Endothelial cell of umbilical vein (primary cell): ENCODE results near the gene ANO6. TPM values are rescaled to one million over a fixed set of nuclear protein-coding genes. Genes with fewer than 3 reads are reported as not detected.

Experiments
- BruUV-seq: library from RNA; stranded (reverse); fragments of 400-500 nt; replicated peaks from 2 replicates; lab custom pipeline; 2021; lab: Mats Ljungman, UMichigan
- CTCF ChIA-PET: fragments of 300-600, 350-600 bp; sonication (Branson Sonifier 250); formaldehyde crosslinking; loops from one replicate; lab custom pipeline; 2021; ENCODE audit warnings: antibody characterized with exemption, inconsistent platforms; lab: Charles Lee
- POLR2A ChIA-PET: fragments of 300-600, 350-600 bp; sonication (Branson Sonifier 250); formaldehyde crosslinking; loops from one replicate; lab custom pipeline; 2021; ENCODE audit warnings: antibody characterized with exemption, inconsistent platforms; lab: Charles Lee
- DNase-seq: peaks from one replicate; pipeline ENCODE4 v3.0.0-alpha.2; 2011; ENCODE audit warnings: low read depth, low spot score
- FAIRE-seq: peaks from 2 replicates; lab custom pipeline; 2011; peaks lifted over from hg19 to GRCh38; lab: Jason Lieb, UNC
- H2AFZ ChIP-seq: 2 replicates; pipeline ENCODE4 v1.6.0; 2012; ENCODE audit warnings: low read depth, low read length, control low read depth, inconsistent platforms
- H3K27ac ChIP-seq: 2 replicates; pipeline ENCODE4 v1.5.1; 2011; ENCODE audit warnings: low read depth, mild to moderate bottlenecking, control low read depth, low read length, moderate library complexity; ENCODE audit not compliant: insufficient read depth
- H3K27me3 ChIP-seq, 2 experiments: 2 replicates each; pipeline versions ENCODE4 v1.6.0 to v1.6.1; 2011; ENCODE audit warnings: low read length in 2 of 2, mixed read lengths in 1 of 2; ENCODE audit not compliant: control insufficient read depth in 2 of 2, insufficient read depth in 2 of 2
- H3K36me3 ChIP-seq, 2 experiments: 2 replicates in 1 of 2; 3 replicates in 1 of 2; pipeline ENCODE4 v1.5.1; 2011; ENCODE audit warnings: low read length in 2 of 2, mild to moderate bottlenecking in 1 of 2, moderate library complexity in 1 of 2; ENCODE audit not compliant: control insufficient read depth in 2 of 2, insufficient read depth in 2 of 2; ENCODE audit errors: extremely low read depth in 1 of 2
- H3K4me1 ChIP-seq: 3 replicates; pipeline ENCODE4 v1.5.1; 2011; ENCODE audit warnings: mild to moderate bottlenecking, low read length; ENCODE audit not compliant: control insufficient read depth, insufficient read depth; ENCODE audit errors: extremely low read depth
- H3K4me2 ChIP-seq: 2 replicates; pipeline ENCODE4 v1.6.1; 2011; ENCODE audit warnings: low read length, control low read depth, mixed read lengths; ENCODE audit not compliant: insufficient read depth
- H3K4me3 ChIP-seq, 3 experiments: fragments of 200-600 bp in 1 of 3; sonication (generic), shearing (Covaris generic) in 1 of 3; replicated peaks in 1 of 3; 2 replicates each; pipeline ENCODE4 v1.5.1; 2011 to 2016; ENCODE audit warnings: control low read depth in 3 of 3, low read length in 3 of 3, mild to moderate bottlenecking in 2 of 3, inconsistent platforms in 1 of 3, low read depth in 1 of 3, moderate library complexity in 1 of 3; ENCODE audit not compliant: insufficient read depth in 1 of 3
- H3K79me2 ChIP-seq: 2 replicates; pipeline ENCODE4 v1.6.0; 2012; ENCODE audit warnings: low read length, inconsistent platforms; ENCODE audit not compliant: control insufficient read depth, insufficient read depth
- H3K9ac ChIP-seq: replicated peaks from 2 replicates; pipeline ENCODE3; 2011; ENCODE audit warnings: low read length, control low read depth; ENCODE audit not compliant: insufficient read depth; ENCODE audit errors: extremely low read depth
- H3K9me1 ChIP-seq: replicated peaks from 3 replicates; pipeline ENCODE4 v1.6.0; 2011; ENCODE audit warnings: mild to moderate bottlenecking, low read length; ENCODE audit not compliant: control insufficient read depth, insufficient read depth; ENCODE audit errors: extremely low read depth
- H3K9me3 ChIP-seq: replicated peaks from 2 replicates; pipeline ENCODE4 v1.5.1; 2012; ENCODE audit warnings: low read length, inconsistent platforms; ENCODE audit not compliant: control insufficient read depth, insufficient read depth
- H4K20me1 ChIP-seq: replicated peaks from 2 replicates; pipeline ENCODE3; 2011; ENCODE audit warnings: mild to moderate bottlenecking, low read length; ENCODE audit not compliant: control insufficient read depth, insufficient read depth; ENCODE audit errors: extremely low read depth
- CTCF ChIP-seq, 2 donors: IDR thresholded peaks; 1 replicate in 1 of 2; 2 replicates in 1 of 2; pipeline ENCODE4 v1.5.1; 2011; ENCODE audit warnings: low read length in 2 of 2, mild to moderate bottlenecking in 2 of 2, moderate library complexity in 2 of 2, control low read depth in 1 of 2, inconsistent platforms in 1 of 2, low read depth in 1 of 2; ENCODE audit not compliant: insufficient read depth in 1 of 2; ENCODE audit errors: extremely low read depth in 1 of 2
- EZH2 ChIP-seq: IDR thresholded peaks from 2 replicates; pipeline ENCODE4 v1.6.1; 2012; ENCODE audit warnings: borderline replicate concordance, low read depth, mild to moderate bottlenecking, moderate library complexity, low read length, inconsistent platforms; ENCODE audit not compliant: severe bottlenecking
- FOS ChIP-seq: IDR thresholded peaks from 2 replicates; pipeline ENCODE4 v1.6.1; 2011; ENCODE audit warnings: mild to moderate bottlenecking, low read length, moderate library complexity, borderline replicate concordance; ENCODE audit not compliant: insufficient read depth
- GATA2 ChIP-seq: IDR thresholded peaks from 2 replicates; pipeline ENCODE4 v1.7.0; 2011; ENCODE audit warnings: low read depth, mild to moderate bottlenecking, moderate library complexity, mixed read lengths, low read length; ENCODE audit not compliant: insufficient read length, insufficient read depth
- JUN ChIP-seq: IDR thresholded peaks from 2 replicates; pipeline ENCODE4 v1.6.1; 2011; ENCODE audit warnings: borderline replicate concordance, low read depth; ENCODE audit not compliant: insufficient read length, insufficient read depth
- MYC ChIP-seq: IDR thresholded peaks from one replicate; pipeline ENCODE4 v1.6.1; 2011; ENCODE audit warnings: mild to moderate bottlenecking, low read depth, low read length
- POLR2AphosphoS5 ChIP-seq: IDR thresholded peaks from 2 replicates; pipeline ENCODE4 v1.6.1; 2012; ENCODE audit warnings: low read depth, mild to moderate bottlenecking, control low read depth, low read length, moderate library complexity; ENCODE audit not compliant: insufficient read depth
- dilution Hi-C: fragments of 300-500 bp; cut with MboI; formaldehyde crosslinking; loops from one replicate; pipeline ENCODE4 v1.15.0; 2019; ENCODE audit warnings: low sequenced_read_pairs; ENCODE audit not compliant: extremely low pct_ligation_motif_present
- intact Hi-C: fragments of 100-400 bp; cut with micrococcal nuclease; formaldehyde crosslinking; loops from one replicate; pipeline ENCODE4 v1.10.0; 2022
- polyA plus RNA-seq, 4 experiments: library from polyadenylated mRNA; depleted of rRNA in 3 of 4; stranded (reverse) in 3 of 4; unstranded in 1 of 4; fragments of >200 nt; gene quantifications; 2 replicates each; pipeline versions ENCODE4 v1.2.1 to v1.2.3, GENCODE V29; 2011 to 2012; ENCODE audit warnings: missing spikeins in 1 of 4
- total RNA-seq: library from RNA; stranded (reverse); gene quantifications from 2 replicates; pipeline ENCODE4 v1.2.3, GENCODE V29; 2021
- TF ChIP-seq, protein P1 (sequence below): IDR thresholded peaks from 2 replicates; pipeline ENCODE4 v1.6.1; 2011; ENCODE audit not compliant: insufficient read depth, insufficient read length

The ANO6 gene
- total and polyA plus RNA-seq, 2 donors (not counting 3 experiments of a cell fraction or from before 2014, with no cell fraction given): 21.3 to 67.6 TPM

DNA sequence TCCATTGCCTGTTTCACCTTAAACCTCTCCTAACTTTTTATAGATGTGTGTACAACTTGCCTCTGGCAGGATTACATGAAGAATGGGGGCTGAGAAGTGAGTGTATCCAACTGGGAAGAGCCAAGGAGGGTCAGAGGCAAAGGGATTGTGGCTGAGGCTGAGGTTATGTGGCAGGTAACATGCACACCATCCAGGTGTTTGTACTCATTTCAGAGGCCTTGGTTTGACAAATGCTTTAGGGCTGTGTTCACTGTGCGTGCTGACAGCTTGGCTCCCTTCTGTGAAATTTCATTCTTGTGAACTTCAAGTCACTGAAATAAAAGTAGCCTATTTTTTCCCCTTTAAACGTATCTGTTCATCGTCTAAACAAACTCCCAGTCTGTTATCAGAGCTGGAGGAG is 47.7 kb downstream of the ANO6 start:
- Histone ChIP-seq H3K9me3 (no peaks in the 10 kb centered on the region), H2AFZ (no peak overlapping the region), H3K9ac (no peak overlapping the region), H3K79me2 (peaks cover 41% of the 10 kb centered on the region), H3K9me1 (no peaks in the 10 kb centered on the region), H3K36me3 (no peaks in the 10 kb centered on the region), H3K27ac (no peak overlapping the region), H4K20me1 (no peaks in the 10 kb centered on the region), H3K27me3 (no peaks in the 10 kb centered on the region), H3K4me3 (no peak overlapping the region), H3K4me1 (peaks cover 32% of the 10 kb centered on the region), H3K4me2 (no peak overlapping the region)
- FAIRE-seq: no peak
- intact Hi-C loops (loop anchor here (10.0 kb wide), 1 partner anchor 351 kb away; no protein-coding TSS in a partner anchor), dilution Hi-C loops (no loop called here)
- ChIA-PET CTCF (interaction anchor here (1.4 kb wide), 1 partner anchor 48 kb away, joined by 3 read pairs; the partner anchor contains the start of gene ANO6), POLR2A (no interaction called here)
- no peak for DNase-seq
- TF ChIP-seq, protein P1, sequence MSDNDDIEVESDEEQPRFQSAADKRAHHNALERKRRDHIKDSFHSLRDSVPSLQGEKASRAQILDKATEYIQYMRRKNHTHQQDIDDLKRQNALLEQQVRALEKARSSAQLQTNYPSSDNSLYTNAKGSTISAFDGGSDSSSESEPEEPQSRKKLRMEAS: no peak
- TF ChIP-seq FOS (no peak), POLR2AphosphoS5 (no peak), MYC (no peak), CTCF (IDR thresholded peaks at IDR 0.05; ENCODE audit: extremely low read depth in 1 of 2, insufficient read depth in 1 of 2, low read depth in 1 of 2, low read length in 2 of 2) (no peak), JUN (no peak), EZH2 (no peak), GATA2 (no peak)
- BruUV-seq: no TSS peak
